Breast epithelium (tissue), 3 donors: Measurements from ENCODE around the gene RBM39.

Experiments
- POLR2A ChIP-seq: fragments of 450-650 bp; IDR thresholded peaks from one replicate; pipeline ENCODE4 v1.6.1; 2016; ENCODE audit warnings: antibody characterized with exemption, mild to moderate bottlenecking, moderate library complexity
- POLR2AphosphoS5 ChIP-seq, 3 donors: sonication (generic); formaldehyde crosslinking; IDR thresholded peaks; one replicate each; pipeline ENCODE4 v1.6.1; 2017; ENCODE audit warnings: antibody characterized with exemption in 3 of 3
- TF ChIP-seq, protein P1 (sequence below), 3 donors: fragments of 450-650 bp; IDR thresholded peaks; one replicate each; pipeline ENCODE4 v1.5.1; 2016 to 2017; ENCODE audit warnings: antibody characterized with exemption in 3 of 3, mild to moderate bottlenecking in 3 of 3, moderate library complexity in 3 of 3

DNA sequence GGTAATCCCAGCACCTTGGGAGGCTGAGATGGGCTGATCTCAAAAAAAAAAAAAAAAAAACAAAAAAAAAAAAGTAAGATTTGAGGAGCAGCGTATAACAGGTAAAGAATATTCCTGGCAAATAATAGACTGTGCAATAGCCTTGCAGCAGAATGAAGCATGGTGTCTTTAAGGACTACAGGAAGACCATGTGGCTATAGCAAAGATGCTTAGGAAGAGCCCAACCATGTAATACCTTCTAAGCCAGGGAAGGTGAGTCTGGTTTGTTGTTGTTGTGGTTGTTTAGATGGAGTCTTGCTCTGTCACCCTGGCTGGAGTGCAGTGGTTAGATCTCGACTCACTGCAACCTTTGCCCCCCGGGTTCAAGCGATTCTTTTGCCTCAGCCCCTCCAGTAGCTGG lies 14.3 kb upstream of the RBM39 start:
- TF ChIP-seq, protein P1, sequence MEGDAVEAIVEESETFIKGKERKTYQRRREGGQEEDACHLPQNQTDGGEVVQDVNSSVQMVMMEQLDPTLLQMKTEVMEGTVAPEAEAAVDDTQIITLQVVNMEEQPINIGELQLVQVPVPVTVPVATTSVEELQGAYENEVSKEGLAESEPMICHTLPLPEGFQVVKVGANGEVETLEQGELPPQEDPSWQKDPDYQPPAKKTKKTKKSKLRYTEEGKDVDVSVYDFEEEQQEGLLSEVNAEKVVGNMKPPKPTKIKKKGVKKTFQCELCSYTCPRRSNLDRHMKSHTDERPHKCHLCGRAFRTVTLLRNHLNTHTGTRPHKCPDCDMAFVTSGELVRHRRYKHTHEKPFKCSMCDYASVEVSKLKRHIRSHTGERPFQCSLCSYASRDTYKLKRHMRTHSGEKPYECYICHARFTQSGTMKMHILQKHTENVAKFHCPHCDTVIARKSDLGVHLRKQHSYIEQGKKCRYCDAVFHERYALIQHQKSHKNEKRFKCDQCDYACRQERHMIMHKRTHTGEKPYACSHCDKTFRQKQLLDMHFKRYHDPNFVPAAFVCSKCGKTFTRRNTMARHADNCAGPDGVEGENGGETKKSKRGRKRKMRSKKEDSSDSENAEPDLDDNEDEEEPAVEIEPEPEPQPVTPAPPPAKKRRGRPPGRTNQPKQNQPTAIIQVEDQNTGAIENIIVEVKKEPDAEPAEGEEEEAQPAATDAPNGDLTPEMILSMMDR (IDR thresholded peaks at IDR 0.05) = no peak
- TF ChIP-seq POLR2AphosphoS5 (IDR thresholded peaks at IDR 0.05) (no peak), POLR2A (no peak)
